Activated CD8-positive, alpha-beta memory T cell treated with anti-CD3 and anti-CD28 coated beads for 48 hours (primary cell): ENCODE data around the gene CTSL.
"Not testable (repeated sequence)": the region's sequence is repeated elsewhere in the genome, so short reads cannot be mapped to it uniquely, and the experiment has no call there.

ENCODE experiments used
- DNase-seq, 3 experiments: peaks; one replicate each; pipeline ENCODE4 v3.0.0-alpha.2; 2020; ENCODE audit warnings: low read depth in 2 of 3, low spot score in 2 of 3

The CTSL gene

GRCh38 chr9:87718852-87719612 is 6.9 kb upstream of the CTSL start:
- DNase-seq: no peak

- DNase-seq: no peak
Observed at GRCh38 chr9:87720173-87720572, 5.7 kb upstream of the CTSL start.

GRCh38 chr9:87722393-87723088 is 3.4 kb upstream of the CTSL start:
- no peak for DNase-seq

DNA sequence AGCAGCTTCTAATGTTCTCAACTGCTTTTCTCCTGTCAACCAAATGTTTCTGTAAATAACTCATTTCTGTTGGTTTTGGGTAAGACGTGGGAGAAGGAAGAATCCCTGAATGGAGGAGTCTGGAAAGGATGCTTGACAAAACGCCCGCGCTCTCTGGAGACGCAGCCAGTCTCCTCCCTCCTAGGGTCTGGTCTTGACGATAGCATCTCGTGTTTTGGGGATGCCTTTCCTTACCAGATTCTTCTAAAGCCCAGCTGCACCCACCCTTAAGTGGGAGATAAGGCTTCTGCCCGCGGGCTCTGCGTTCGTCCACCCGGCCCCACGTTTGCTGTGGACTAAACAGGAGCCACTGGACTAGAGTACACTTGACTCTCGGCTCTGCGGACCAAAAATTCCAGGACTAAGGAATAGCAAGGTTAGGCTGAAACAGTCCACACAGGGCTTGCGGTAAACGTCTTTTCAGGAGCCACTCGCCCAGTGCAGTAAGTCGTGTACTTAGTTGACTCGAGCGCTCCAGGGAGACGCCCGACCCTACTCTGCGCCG is 491 bp upstream of the CTSL start:
- DNase-seq: no peak

DNA sequence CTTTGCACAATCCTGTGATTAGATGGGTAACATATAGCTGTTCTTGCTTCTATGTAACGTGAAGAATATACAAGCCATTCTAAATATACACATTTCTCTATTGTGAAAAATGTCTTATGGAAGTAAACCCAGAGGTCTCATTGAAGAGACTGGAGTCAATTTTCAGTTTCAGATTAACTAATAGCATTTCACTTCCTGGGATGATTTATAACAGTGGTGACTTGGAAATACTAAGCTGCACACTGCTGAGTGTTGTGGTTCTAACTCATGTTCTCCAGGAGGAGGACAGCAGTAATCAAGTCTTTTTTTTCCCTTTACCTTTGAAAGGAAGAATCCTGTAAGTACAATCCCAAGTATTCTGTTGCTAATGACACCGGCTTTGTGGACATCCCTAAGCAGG is 3.3 kb downstream of the CTSL start:
- no peak for DNase-seq

GRCh38 chr9:87731321-87731720 is 5.4 kb downstream of the CTSL start:
- DNase-seq: no peak

DNA sequence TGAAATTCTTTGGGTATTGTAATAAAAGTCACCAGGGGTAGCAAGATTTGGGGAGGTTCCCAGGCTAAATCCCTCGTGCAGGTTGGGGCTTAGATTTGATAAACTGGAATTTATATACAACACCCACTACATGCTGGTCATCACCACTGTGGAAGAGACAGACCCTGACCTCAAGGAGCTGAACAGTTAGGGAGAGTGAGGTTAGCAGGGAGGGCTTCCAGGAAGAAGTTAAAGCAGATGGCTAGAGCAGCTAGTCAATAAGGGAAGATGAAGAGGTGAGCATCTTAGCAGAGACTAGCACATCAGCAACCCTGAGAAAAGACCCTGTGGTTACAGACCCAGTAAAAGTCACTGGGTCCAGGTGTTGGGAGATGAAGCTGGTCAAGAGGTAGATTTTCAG is 6.4 kb downstream of the CTSL start:
- no peak for DNase-seq

- DNase-seq: no peak
Observed at GRCh38 chr9:87732756-87733155, 6.8 kb downstream of the CTSL start.

DNA sequence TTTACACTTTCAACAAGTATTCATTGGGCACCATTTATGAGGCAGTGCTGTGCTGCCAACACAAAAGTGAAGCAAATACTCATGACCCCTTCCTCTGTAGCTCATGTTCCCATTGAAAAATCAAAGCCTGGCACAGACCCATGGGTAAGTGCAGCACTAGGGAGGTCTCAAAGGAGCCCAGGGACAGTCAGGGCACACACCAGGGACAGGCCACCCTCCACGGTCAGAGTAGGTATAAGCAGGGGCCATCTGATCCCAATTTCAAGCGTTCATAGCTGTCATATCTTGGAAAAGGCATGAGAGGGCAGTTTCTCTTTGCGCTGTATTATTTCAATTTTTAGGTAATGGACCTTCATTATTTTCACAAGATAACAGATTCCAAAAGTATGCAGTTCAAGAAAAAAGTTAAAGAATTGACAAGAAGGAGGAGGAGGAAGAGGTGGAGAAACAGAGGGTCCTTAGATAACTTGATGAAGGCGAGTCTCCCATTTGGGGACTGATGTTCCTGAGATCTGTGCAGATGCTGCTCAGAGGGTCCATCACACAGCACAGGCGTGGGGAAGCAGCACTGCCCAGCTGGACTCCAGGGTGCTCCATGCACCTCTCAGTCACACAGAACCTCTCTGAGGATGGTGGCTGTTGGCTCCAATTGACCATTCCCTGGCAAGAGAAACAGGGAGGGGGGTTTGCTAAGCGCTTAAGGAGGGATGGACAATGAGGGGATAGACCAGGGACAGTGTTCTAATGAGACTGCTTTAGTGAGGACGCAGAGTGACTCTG is 7.5 kb downstream of the CTSL start:
- DNase-seq: no peak

GRCh38 chr9:87734106-87734505 is 8.2 kb downstream of the CTSL start:
- DNase-seq: no peak

- DNase-seq: no peak
Observed at GRCh38 chr9:87739546-87739945, 13.6 kb downstream of the CTSL start.

DNA sequence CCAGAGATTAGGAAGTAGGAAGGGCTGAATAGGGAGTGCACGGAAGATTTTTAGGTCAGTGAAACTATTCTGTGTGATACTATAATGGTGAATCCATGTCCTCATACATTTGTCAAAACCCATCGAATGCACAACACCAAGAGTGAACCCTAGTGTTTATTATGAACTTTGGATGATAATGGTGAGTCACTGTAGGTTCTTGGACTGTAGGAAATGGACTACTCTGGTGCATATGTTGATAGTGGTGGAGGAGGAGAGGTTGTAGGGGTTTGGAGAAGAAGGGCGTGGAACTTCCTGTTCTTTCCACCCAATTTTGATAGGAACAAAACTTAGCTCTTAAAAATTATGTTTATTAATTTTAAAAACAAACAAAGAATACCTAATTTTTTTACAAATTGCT is 14.3 kb downstream of the CTSL start:
- no peak for DNase-seq

DNA sequence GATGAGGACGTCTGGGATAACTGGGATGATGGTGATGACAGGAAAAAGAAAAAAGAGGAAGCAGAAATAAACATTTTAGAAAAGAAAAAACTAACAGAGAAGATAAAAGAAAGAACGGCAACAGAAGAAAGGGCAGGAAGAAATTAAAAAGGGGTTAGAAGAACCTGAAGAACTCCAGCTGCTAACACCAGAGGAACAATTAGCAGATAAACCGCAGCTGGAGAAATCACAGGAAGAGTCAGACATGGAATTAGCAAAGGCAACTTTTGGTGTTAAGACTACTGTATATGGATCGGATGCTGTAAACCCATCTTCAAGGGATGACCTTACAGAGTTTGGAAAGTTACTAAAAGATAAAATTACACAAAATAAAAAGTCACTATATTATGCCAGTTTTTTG is 15.4 kb downstream of the CTSL start:
- no peak for DNase-seq

GRCh38 chr9:87741891-87742290 is 16.0 kb downstream of the CTSL start:
- DNase-seq: no peak

GRCh38 chr9:87742813-87743428 is 17.0 kb downstream of the CTSL start:
- no peak for DNase-seq

DNA sequence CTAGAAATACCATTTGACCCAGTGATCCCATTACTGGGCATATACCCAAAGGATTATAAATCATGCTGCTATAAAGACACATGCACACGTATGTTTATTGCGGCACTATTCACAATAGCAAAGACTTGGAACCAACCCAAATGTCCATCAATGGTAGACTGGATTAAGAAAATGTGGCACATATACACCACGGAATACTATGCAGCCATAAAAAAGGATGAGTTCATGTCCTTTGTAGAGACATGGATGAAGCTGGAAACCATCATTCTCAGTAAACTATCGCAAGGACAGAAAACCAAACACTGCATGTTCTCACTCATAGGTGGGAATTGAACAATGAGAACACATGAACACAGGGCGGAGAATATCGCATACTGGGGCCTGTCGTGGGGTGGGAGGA is 18.3 kb downstream of the CTSL start:
- DNase-seq: not testable (repeated sequence)

DNA sequence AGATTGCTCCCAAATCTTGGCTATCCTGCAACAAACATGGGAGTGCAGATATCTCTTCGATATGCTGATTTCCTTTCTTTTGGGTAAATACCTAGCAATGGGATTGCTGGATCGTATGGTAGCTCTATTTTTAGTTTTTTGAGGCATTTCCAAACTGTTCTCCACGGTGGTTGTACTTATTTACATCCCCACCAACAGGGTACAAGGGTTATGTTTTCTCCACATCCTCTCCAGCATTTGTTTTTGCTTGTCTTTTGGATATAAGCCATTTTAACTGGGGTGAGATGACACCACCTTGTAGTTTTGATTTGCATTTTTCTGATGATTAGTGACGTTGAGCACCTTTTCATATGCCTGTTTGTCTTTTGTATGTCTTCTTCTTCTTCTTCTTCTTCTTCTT is 20.3 kb downstream of the CTSL start:
- no peak for DNase-seq

DNA sequence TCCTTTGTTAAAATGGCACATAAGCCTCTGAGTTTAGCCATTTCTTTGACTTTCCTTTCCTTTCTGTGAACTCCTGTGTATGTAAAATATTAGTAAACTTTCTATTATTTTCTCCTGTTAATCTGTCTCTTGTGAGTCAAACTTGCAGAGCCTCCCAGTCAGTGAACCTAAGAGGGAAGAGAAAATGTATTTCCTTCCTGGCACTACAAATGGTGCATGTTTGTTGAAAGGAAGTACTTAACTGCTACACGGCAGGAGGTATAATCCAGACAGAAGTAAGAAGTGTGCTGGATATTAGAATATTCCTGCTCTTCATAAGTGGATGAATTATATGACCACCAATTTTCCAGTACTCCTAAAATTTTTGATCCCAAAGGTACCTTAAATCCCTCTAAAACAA is 23.0 kb downstream of the CTSL start:
- no peak for DNase-seq

DNA sequence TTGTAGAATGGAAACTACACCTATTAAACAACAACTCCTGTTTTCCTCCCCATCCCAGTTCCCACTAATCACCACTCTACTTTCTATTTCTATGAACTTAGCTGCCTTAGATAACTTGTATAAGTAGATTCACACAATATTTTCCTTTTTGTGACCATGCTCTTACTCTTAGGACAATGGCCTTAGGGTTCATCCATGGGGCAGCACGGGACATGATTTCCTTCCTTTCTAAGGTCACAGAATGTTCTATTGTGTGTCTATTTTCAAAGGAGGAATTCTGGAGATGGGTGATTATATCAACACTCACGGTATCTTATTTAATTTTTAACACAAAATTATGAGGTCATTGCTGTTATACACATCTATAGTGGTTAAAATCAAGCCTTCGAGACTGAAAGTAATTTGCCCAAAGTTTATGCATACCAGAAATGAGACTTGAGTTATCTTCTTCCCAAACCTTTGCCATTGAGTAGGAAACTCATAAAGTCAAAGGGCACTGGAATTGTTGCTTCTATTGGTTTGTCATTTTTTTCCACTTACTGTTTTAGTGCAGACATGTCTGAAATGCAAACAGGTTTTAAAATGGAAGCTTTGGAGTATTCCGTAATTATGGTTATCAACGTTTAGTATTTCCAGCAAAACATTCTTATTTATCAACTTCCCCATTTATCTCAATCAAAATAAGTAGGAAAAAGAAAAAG is 23.6 kb downstream of the CTSL start:
- no peak for DNase-seq

DNA sequence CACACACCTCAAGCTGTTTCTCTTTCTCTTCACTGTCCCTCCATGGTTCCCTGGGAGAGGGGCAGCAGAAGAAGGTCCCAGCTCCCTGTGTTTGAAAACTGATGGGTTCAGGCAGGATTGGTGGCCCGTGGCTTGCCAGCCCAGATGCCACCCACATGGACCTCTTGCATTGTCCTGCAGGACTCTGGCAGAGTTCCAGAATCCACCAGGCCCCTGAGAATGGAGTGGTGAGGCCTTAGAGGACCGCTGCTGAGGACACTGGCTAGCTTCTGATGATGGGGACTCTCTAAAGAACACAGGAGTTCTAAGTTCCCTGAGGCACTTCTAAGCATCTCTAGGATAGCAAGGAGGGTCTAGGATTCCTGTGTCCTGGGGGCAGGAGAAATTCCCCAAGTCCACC is 24.8 kb downstream of the CTSL start:
- no peak for DNase-seq

DNA sequence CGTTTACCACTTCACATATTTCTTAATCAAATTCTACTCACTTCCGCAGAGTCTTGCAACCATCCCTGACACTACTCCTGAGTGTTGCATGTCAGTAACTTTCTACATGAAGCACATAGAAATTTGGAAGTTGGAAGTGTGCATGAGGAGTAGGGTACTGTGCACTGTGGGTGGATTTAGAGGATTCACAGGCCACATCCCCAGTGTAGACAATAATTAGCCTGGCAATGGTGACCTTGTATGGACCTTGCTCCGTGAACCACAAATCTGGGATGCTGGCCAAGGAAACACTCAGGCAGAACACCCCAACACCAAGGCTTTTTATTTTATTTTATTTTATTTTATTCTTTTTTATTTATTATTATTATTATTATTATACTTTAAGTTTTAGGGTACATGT is 25.5 kb downstream of the CTSL start:
- no peak for DNase-seq
